ENCODE results near the gene ZNF362. TPM values are rescaled to one million over a fixed set of nuclear protein-coding genes. Genes with fewer than 3 reads are reported as not detected.
"Not testable (repeated sequence)": the region's sequence is repeated elsewhere in the genome, so short reads cannot be mapped to it uniquely, and the experiment has no call there.

ZNF362 gene
- total RNA-seq, 1 donor from 2014 or later, result 110 TPM

DNA sequence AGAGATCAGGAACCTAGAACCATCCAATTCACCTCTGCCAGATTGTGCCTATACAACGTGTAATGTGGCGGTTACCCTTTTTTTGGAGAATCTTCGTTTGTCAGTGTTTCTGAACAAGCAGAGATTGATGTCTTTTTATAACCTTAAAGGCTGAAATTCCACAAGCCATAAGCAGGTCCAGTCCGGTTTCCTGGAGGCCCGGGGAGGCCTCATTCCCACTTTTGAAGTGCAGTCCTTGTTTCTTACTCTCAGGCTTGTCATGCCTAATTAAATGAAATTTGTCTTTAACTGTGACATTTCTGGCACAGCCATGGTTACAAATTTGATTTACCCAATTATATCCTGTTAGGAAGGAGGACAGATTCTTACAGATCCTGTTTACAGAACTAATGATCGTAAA is 27.8 kb downstream of the ZNF362 start:
- no peak for DNase-seq (ENCODE audit: extremely low spot score, unreplicated experiment)
- Mint-ChIP-seq H3K4me1 (ENCODE audit: unreplicated experiment) (no peaks in the 10 kb centered on the region), H3K4me3 (ENCODE audit: unreplicated experiment) (no peak overlapping the region), H3K36me3 (ENCODE audit: unreplicated experiment) (peaks cover 63% of the 10 kb centered on the region), H3K27ac (ENCODE audit: unreplicated experiment) (no peak overlapping the region), H3K9me3 (ENCODE audit: unreplicated experiment) (no peaks in the 10 kb centered on the region), H3K27me3 (ENCODE audit: unreplicated experiment) (no peaks in the 10 kb centered on the region)
- TF ChIP-seq, protein P1, sequence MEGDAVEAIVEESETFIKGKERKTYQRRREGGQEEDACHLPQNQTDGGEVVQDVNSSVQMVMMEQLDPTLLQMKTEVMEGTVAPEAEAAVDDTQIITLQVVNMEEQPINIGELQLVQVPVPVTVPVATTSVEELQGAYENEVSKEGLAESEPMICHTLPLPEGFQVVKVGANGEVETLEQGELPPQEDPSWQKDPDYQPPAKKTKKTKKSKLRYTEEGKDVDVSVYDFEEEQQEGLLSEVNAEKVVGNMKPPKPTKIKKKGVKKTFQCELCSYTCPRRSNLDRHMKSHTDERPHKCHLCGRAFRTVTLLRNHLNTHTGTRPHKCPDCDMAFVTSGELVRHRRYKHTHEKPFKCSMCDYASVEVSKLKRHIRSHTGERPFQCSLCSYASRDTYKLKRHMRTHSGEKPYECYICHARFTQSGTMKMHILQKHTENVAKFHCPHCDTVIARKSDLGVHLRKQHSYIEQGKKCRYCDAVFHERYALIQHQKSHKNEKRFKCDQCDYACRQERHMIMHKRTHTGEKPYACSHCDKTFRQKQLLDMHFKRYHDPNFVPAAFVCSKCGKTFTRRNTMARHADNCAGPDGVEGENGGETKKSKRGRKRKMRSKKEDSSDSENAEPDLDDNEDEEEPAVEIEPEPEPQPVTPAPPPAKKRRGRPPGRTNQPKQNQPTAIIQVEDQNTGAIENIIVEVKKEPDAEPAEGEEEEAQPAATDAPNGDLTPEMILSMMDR (IDR thresholded peaks at IDR 0.05), result no peak

DNA sequence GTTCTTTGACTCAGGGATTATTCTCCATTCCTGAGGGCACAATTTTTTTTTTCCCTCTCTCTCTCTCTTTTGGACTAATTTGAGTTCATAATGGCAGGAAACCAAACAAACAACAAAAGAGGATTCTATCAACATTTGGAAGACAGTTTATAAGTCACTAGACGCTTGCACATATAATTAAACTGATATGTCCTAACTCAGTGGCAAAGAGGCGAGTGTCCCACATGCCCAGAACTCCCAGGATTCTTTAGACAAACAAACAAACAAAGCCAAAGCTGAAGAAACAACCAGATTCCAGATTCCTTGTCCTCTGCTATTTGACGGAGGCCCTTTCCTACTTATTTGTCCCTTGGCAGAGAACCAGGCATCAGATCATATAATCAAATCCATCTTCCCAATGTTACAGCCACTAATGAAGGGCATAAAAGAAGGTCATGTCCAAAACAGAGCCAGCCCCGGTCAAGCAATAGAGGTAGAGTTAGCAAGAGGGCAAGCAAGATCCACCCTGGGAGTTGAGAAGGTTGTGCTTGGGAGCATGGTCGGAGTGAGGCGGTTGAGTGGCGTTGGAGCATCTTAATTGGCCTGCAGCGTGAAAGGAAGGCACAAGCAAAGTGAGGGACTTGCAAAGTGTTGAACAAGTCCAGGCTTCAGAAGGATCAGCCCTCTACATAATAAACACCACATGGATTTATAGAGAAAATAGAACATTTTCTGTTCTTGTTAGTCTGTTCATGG is 30.3 kb downstream of the ZNF362 start:
- H3K27me3 Mint-ChIP-seq (ENCODE audit: unreplicated experiment), result no peaks in the 10 kb centered on the region
- TF ChIP-seq, protein P1 (IDR thresholded peaks at IDR 0.05), result no peak
- no peak overlapping the region for H3K27ac Mint-ChIP-seq (ENCODE audit: unreplicated experiment)
- H3K9me3 Mint-ChIP-seq (ENCODE audit: unreplicated experiment), result no peaks in the 10 kb centered on the region
- H3K4me1 Mint-ChIP-seq (ENCODE audit: unreplicated experiment), result no peaks in the 10 kb centered on the region
- peaks cover 56% of the 10 kb centered on the region for H3K36me3 Mint-ChIP-seq (ENCODE audit: unreplicated experiment)
- H3K4me3 Mint-ChIP-seq (ENCODE audit: unreplicated experiment), result no peak overlapping the region
- no peak for DNase-seq (ENCODE audit: extremely low spot score, unreplicated experiment)

DNA sequence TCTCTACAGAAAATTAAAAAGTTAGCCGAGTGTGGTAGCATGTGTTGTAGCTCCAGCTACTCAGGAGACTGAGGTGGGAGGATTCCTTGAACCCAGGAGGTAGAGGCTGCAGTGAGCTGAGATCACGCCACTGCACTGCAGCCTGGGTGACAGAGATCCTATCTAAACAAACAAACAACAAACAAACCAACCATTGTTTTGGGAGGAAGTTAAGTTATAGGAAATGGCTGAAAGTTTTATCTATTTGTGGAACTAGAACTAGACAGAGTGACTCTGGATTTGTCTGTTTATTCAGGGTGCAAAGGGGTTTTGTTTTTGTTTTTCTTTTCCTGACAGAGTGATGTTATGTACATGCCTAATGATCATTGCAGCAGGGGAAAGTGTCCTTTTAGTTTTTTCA is 31.0 kb downstream of the ZNF362 start:
- no peaks in the 10 kb centered on the region for H3K27me3 Mint-ChIP-seq (ENCODE audit: unreplicated experiment)
- no peak for DNase-seq (ENCODE audit: extremely low spot score, unreplicated experiment)
- H3K4me3 Mint-ChIP-seq (ENCODE audit: unreplicated experiment), result no peak overlapping the region
- TF ChIP-seq, protein P1 (IDR thresholded peaks at IDR 0.05), result no peak
- H3K9me3 Mint-ChIP-seq (ENCODE audit: unreplicated experiment), result no peaks in the 10 kb centered on the region
- H3K4me1 Mint-ChIP-seq (ENCODE audit: unreplicated experiment), result no peaks in the 10 kb centered on the region
- H3K27ac Mint-ChIP-seq (ENCODE audit: unreplicated experiment), result no peak overlapping the region
- peaks cover 49% of the 10 kb centered on the region for H3K36me3 Mint-ChIP-seq (ENCODE audit: unreplicated experiment)

DNA sequence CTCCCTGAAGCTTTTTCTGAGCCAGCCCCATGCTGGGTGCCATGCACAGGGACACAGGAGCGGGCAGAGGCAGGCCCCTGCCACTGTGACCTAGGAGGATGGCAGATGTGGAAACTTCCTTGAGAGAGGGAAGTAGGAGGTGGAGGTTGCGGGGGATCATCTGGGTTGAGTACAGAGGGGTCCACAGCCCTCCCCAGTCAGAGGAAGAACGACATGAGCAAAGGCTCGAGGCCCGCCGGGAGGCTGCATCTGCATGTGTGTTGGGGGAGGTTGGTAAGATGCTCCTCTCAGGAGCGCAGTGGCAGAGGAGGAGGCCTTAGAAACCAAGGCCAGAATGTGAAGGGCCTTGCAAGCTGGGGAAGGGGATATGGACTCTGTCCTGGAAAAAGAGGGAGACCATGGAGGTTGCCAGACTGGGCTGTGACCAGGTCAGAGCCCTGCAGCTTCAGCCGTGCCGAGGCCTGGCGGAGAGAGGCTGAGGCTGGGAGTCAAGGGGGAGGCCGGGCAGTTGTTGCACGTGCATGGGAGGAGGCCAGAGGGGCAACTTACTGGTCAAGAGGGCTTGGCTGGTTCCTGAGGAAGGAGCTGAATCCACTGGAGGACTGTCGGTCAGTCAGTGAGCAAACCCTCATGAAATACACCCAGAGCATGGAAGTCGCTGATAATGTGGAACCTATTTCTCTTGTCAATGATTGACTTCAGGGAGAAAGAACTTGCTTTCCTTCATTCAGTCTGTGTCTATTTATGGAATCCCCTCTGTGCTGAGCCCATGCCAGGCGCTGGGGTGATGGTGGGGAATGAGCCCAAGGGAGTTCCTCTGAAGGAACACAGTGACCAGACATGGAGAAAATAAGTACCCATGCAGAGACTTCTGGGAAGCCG is 32.9 kb downstream of the ZNF362 start:
- no peak overlapping the region for H3K27ac Mint-ChIP-seq (ENCODE audit: unreplicated experiment)

DNA sequence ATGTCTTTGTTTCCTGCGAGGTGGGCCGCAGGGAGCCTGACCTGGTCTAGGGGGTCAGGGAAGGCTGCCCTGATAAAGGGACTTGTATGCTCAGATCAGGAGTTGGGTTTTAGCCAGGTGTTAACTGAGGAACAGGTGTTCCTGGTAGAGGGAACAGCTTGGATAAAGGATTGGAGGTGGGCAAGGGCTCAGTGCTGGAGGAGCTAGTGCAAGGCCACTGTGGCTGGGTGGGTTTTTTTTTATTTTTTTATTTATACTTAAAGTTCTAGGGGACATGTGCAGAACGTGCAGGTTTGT is 33.5 kb downstream of the ZNF362 start:
- H3K36me3 Mint-ChIP-seq (ENCODE audit: unreplicated experiment), result peaks cover 44% of the 10 kb centered on the region
- H3K4me1 Mint-ChIP-seq (ENCODE audit: unreplicated experiment), result no peaks in the 10 kb centered on the region
- no peak overlapping the region for H3K27ac Mint-ChIP-seq (ENCODE audit: unreplicated experiment)
- H3K9me3 Mint-ChIP-seq (ENCODE audit: unreplicated experiment), result no peaks in the 10 kb centered on the region
- TF ChIP-seq, protein P1 (IDR thresholded peaks at IDR 0.05), result no peak
- no peaks in the 10 kb centered on the region for H3K27me3 Mint-ChIP-seq (ENCODE audit: unreplicated experiment)
- no peak for DNase-seq (ENCODE audit: extremely low spot score, unreplicated experiment)
- H3K4me3 Mint-ChIP-seq (ENCODE audit: unreplicated experiment), result no peak overlapping the region

More for the DNA sequence above, 32.9 kb downstream of the ZNF362 start:
- Mint-ChIP-seq H3K4me3 (ENCODE audit: unreplicated experiment) (no peak overlapping the region), H3K9me3 (ENCODE audit: unreplicated experiment) (no peaks in the 10 kb centered on the region), H3K36me3 (ENCODE audit: unreplicated experiment) (peaks cover 48% of the 10 kb centered on the region), H3K4me1 (ENCODE audit: unreplicated experiment) (no peaks in the 10 kb centered on the region), H3K27me3 (ENCODE audit: unreplicated experiment) (no peaks in the 10 kb centered on the region)
- TF ChIP-seq, protein P1 (IDR thresholded peaks at IDR 0.05), result no peak
- DNase-seq (ENCODE audit: extremely low spot score, unreplicated experiment), result no peak

DNA sequence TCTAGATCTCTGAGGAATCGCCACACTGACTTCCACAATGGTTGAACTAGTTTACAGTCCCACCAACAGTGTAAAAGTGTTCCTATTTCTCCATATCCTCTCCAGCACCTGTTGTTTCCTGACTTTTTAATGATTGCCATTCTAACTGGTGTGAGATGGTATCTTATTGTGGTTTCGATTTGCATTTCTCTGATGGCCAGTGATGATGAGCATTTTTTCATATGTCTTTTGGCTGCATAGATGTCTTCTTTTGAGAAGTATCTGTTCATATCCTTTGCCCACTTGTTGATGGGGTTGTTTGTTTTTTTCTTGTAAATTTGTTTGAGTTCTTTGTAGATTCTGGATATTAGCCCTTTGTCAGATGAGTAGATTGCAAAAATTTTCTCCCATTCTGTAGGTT is 34.3 kb downstream of the ZNF362 start:
- not testable (repeated sequence) for H3K27me3 Mint-ChIP-seq (ENCODE audit: unreplicated experiment); H3K9me3 Mint-ChIP-seq (ENCODE audit: unreplicated experiment); H3K27ac Mint-ChIP-seq (ENCODE audit: unreplicated experiment); DNase-seq (ENCODE audit: extremely low spot score, unreplicated experiment); H3K4me3 Mint-ChIP-seq (ENCODE audit: unreplicated experiment); H3K4me1 Mint-ChIP-seq (ENCODE audit: unreplicated experiment)
- peaks cover 51% of the 10 kb centered on the region for H3K36me3 Mint-ChIP-seq (ENCODE audit: unreplicated experiment)
